KMS-11 (cell line): ENCODE data around the gene PROC.
"Not testable (repeated sequence)": the region's sequence is repeated elsewhere in the genome, so short reads cannot be mapped to it uniquely, and the experiment has no call there.

Experiments
- H2AFZ ChIP-seq: fragments of 200-600 bp; sonication (generic); 2 replicates; pipeline ENCODE4 v1.6.1; 2016; ENCODE audit warnings: antibody characterized with exemption, mixed run types, low read depth
- H3K27ac ChIP-seq: fragments of 200-600 bp; sonication (generic); 2 replicates; pipeline ENCODE4 v1.6.1; 2016; ENCODE audit warnings: mild to moderate bottlenecking, mixed run types
- H3K27me3 ChIP-seq: fragments of 200-600 bp; sonication (generic); 2 replicates; pipeline ENCODE4 v1.6.1; 2017; ENCODE audit warnings: mild to moderate bottlenecking, low read depth, mixed run types, moderate library complexity; ENCODE audit not compliant: insufficient read depth
- H3K36me3 ChIP-seq: fragments of 200-600 bp; sonication (generic); 2 replicates; pipeline ENCODE4 v1.6.1; 2017; ENCODE audit warnings: mild to moderate bottlenecking, mixed run types; ENCODE audit not compliant: insufficient read depth
- H3K4me1 ChIP-seq: fragments of 200-600 bp; sonication (generic); 2 replicates; pipeline ENCODE4 v1.6.1; 2016; ENCODE audit warnings: mild to moderate bottlenecking, low read depth, mixed run types; ENCODE audit not compliant: poor library complexity, severe bottlenecking
- H3K4me2 ChIP-seq: fragments of 200-600 bp; sonication (generic); 2 replicates; pipeline ENCODE4 v1.7.0; 2016; ENCODE audit warnings: mild to moderate bottlenecking, mixed run types
- H3K4me3 ChIP-seq: fragments of 200-600 bp; sonication (generic); IDR thresholded peaks from 2 replicates; pipeline ENCODE4 v1.6.1; 2017; ENCODE audit warnings: low read depth, low read length, mixed read lengths; ENCODE audit not compliant: insufficient read depth
- H3K79me2 ChIP-seq: fragments of 200-600 bp; sonication (generic); 2 replicates; pipeline ENCODE4 v1.6.1; 2016; ENCODE audit warnings: low read depth, mixed run types; ENCODE audit not compliant: insufficient read depth
- H3K9ac ChIP-seq: fragments of 200-600 bp; sonication (generic); 2 replicates; pipeline ENCODE4 v1.6.1; 2016; ENCODE audit warnings: mild to moderate bottlenecking, mixed run types
- H4K20me1 ChIP-seq: fragments of 200-600 bp; sonication (generic); 2 replicates; pipeline ENCODE4 v1.6.1; 2016; ENCODE audit warnings: mild to moderate bottlenecking, mixed run types; ENCODE audit not compliant: insufficient read depth
- CTCF ChIP-seq: fragments of 200-600 bp; sonication (generic); conservative IDR thresholded peaks from 2 replicates; pipeline ENCODE4 v1.6.1; 2017; ENCODE audit warnings: low read depth, mild to moderate bottlenecking, antibody characterized with exemption, low read length, moderate library complexity, mixed read lengths

The PROC gene

GRCh38 chr2:127449414-127449813 is 31.2 kb downstream of the PROC start:
- H3K4me2 ChIP-seq, result no peak overlapping the region
- no peak overlapping the region for H3K9ac ChIP-seq
- no peaks in the 10 kb centered on the region for H3K79me2 ChIP-seq
- no peaks in the 10 kb centered on the region for H3K4me1 ChIP-seq
- H4K20me1 ChIP-seq, result no peaks in the 10 kb centered on the region
- no peaks in the 10 kb centered on the region for H3K36me3 ChIP-seq
- no peak overlapping the region for H2AFZ ChIP-seq
- no peak overlapping the region for H3K4me3 ChIP-seq
- H3K27me3 ChIP-seq, result no peaks in the 10 kb centered on the region
- no peak for TF ChIP-seq CTCF
- H3K27ac ChIP-seq, result no peak overlapping the region

GRCh38 chr2:127449898-127450297 is 31.7 kb downstream of the PROC start:
- no peak for TF ChIP-seq CTCF
- Histone ChIP-seq H3K4me1 (no peaks in the 10 kb centered on the region), H3K27me3 (no peaks in the 10 kb centered on the region), H3K27ac (no peak overlapping the region), H3K4me3 (no peak overlapping the region), H3K36me3 (no peaks in the 10 kb centered on the region), H3K4me2 (no peak overlapping the region), H3K9ac (no peak overlapping the region), H2AFZ (no peak overlapping the region), H3K79me2 (no peaks in the 10 kb centered on the region), H4K20me1 (no peaks in the 10 kb centered on the region)

GRCh38 chr2:127451981-127452380 is 33.8 kb downstream of the PROC start:
- H3K9ac ChIP-seq, result no peak overlapping the region
- H3K36me3 ChIP-seq, result no peaks in the 10 kb centered on the region
- H3K4me1 ChIP-seq, result no peaks in the 10 kb centered on the region
- no peak overlapping the region for H3K4me2 ChIP-seq
- H3K27ac ChIP-seq, result no peak overlapping the region
- H4K20me1 ChIP-seq, result no peaks in the 10 kb centered on the region
- no peak overlapping the region for H3K4me3 ChIP-seq
- H3K79me2 ChIP-seq, result no peaks in the 10 kb centered on the region
- TF ChIP-seq CTCF, result no peak
- no peak overlapping the region for H2AFZ ChIP-seq
- no peaks in the 10 kb centered on the region for H3K27me3 ChIP-seq

GRCh38 chr2:127452423-127452822 is 34.2 kb downstream of the PROC start:
- H3K9ac ChIP-seq, H4K20me1 ChIP-seq, H3K79me2 ChIP-seq, H2AFZ ChIP-seq, H3K4me2 ChIP-seq, H3K27me3 ChIP-seq, H3K36me3 ChIP-seq, H3K27ac ChIP-seq, H3K4me3 ChIP-seq, H3K4me1 ChIP-seq: not testable (repeated sequence)

- H3K27ac ChIP-seq, result no peak overlapping the region
- H3K27me3 ChIP-seq, result no peaks in the 10 kb centered on the region
- no peak overlapping the region for H3K4me3 ChIP-seq
- TF ChIP-seq CTCF, result no peak
- no peaks in the 10 kb centered on the region for H3K4me1 ChIP-seq
- no peak overlapping the region for H2AFZ ChIP-seq
- H3K36me3 ChIP-seq, result no peaks in the 10 kb centered on the region
- H3K4me2 ChIP-seq, result no peak overlapping the region
- no peaks in the 10 kb centered on the region for H3K79me2 ChIP-seq
- H3K9ac ChIP-seq, result no peak overlapping the region
- no peaks in the 10 kb centered on the region for H4K20me1 ChIP-seq
These were observed 34.8 kb downstream of the PROC start for GRCh38 chr2:127453013-127453391.
